SK-N-SH (cell line): ENCODE results near the gene TMEM132D. TPM values are rescaled to one million over a fixed set of nuclear protein-coding genes. Genes with fewer than 3 reads are reported as not detected.

Experiments
- CTCF ChIA-PET: fragments of 300-600, 350-600 bp; formaldehyde crosslinking; extraction: SDS; loops from one replicate; lab custom pipeline; 2021; lab: Yijun Ruan, JAX
- POLR2A ChIA-PET: fragments of 350-600 bp; sonication (Branson Sonifier 250); formaldehyde crosslinking; extraction: SDS; loops from one replicate; lab custom pipeline; 2020; ENCODE audit warnings: antibody characterized with exemption, inconsistent platforms; lab: Yijun Ruan, JAX
- DNase-seq: peaks from one replicate; pipeline ENCODE4 v3.0.0; 2012
- H2AFZ ChIP-seq: fragments of 200-600 bp; sonication (generic); 2 replicates; pipeline ENCODE4 v1.8.1; 2016; ENCODE audit warnings: antibody characterized with exemption, mild to moderate bottlenecking, low read depth
- H3F3A ChIP-seq: fragments of 200-600 bp; sonication (generic); replicated peaks from 2 replicates; pipeline ENCODE3; 2016; ENCODE audit warnings: antibody characterized with exemption, mild to moderate bottlenecking; ENCODE audit not compliant: insufficient read depth
- H3K27ac ChIP-seq, 2 experiments: fragments of 200-500 bp in 1 of 2; fragments of 200-600 bp in 1 of 2; sonication (Bioruptor generic) in 1 of 2; sonication (generic), shearing (Covaris generic) in 1 of 2; 2 replicates each; pipeline versions ENCODE4 v1.5.1 to v1.6.1; 2014 to 2016; ENCODE audit warnings: low read depth in 2 of 2, inconsistent platforms in 1 of 2, low read length in 1 of 2, mild to moderate bottlenecking in 1 of 2, mixed read lengths in 1 of 2
- H3K27me3 ChIP-seq: fragments of 200-600 bp; sonication (generic), shearing (Covaris generic); 2 replicates; pipeline ENCODE4 v1.6.1; 2016; ENCODE audit warnings: mixed run types; ENCODE audit not compliant: insufficient read depth
- H3K36me3 ChIP-seq, 2 experiments: fragments of 200-500 bp in 1 of 2; fragments of 200-600 bp in 1 of 2; sonication (Bioruptor generic) in 1 of 2; sonication (generic) in 1 of 2; replicated peaks in 1 of 2; 2 replicates each; pipeline versions ENCODE3 to v1.5.1; 2014 to 2016; ENCODE audit warnings: low read length in 1 of 2, mild to moderate bottlenecking in 1 of 2; ENCODE audit not compliant: insufficient read depth in 2 of 2, control insufficient read depth in 1 of 2
- H3K4me1 ChIP-seq, 2 experiments: fragments of 200-500 bp in 1 of 2; fragments of 200-600 bp in 1 of 2; sonication (Bioruptor generic) in 1 of 2; sonication (generic), shearing (Covaris generic) in 1 of 2; 2 replicates each; pipeline versions ENCODE4 v1.5.1 to v1.6.1; 2014 to 2016; ENCODE audit warnings: low read depth in 1 of 2, low read length in 1 of 2, mixed run types in 1 of 2; ENCODE audit not compliant: insufficient read depth in 2 of 2, control insufficient read depth in 1 of 2
- H3K4me2 ChIP-seq: fragments of 200-600 bp; sonication (generic), shearing (Covaris generic); 2 replicates; pipeline ENCODE4 v1.6.1; 2017; ENCODE audit warnings: mixed run types
- H3K4me3 ChIP-seq, 2 experiments: fragments of 200-500 bp in 1 of 2; fragments of 200-600 bp in 1 of 2; sonication (Bioruptor generic) in 1 of 2; sonication (generic), shearing (Covaris generic) in 1 of 2; 2 replicates each; pipeline versions ENCODE4 v1.5.1 to v1.8.1; 2014 to 2016; ENCODE audit warnings: low read depth in 2 of 2, inconsistent platforms in 1 of 2, low read length in 1 of 2, mild to moderate bottlenecking in 1 of 2, mixed read lengths in 1 of 2, moderate library complexity in 1 of 2
- H3K79me2 ChIP-seq: fragments of 200-600 bp; sonication (generic); 2 replicates; pipeline ENCODE4 v1.8.1; 2017; ENCODE audit warnings: mild to moderate bottlenecking; ENCODE audit not compliant: insufficient read depth
- H3K9ac ChIP-seq: fragments of 200-600 bp; sonication (generic); 2 replicates; pipeline ENCODE4 v1.6.1; 2017; ENCODE audit warnings: mixed run types
- H3K9me2 ChIP-seq: fragments of 200-600 bp; sonication (generic); 2 replicates; pipeline ENCODE4 v1.6.1; 2017; ENCODE audit warnings: mixed run types
- H3K9me3 ChIP-seq: fragments of 200-600 bp; sonication (generic); 2 replicates; pipeline ENCODE4 v1.6.1; 2017; ENCODE audit warnings: mixed run types, mild to moderate bottlenecking, moderate library complexity
- H4K20me1 ChIP-seq: fragments of 200-600 bp; sonication (generic); 2 replicates; pipeline ENCODE4 v1.6.1; 2017; ENCODE audit warnings: mild to moderate bottlenecking, mixed run types; ENCODE audit not compliant: insufficient read depth
- CTCF ChIP-seq: fragments of 200-600 bp; sonication (generic); IDR thresholded peaks from 2 replicates; pipeline ENCODE4 v1.6.1; 2017; ENCODE audit warnings: antibody characterized with exemption, mild to moderate bottlenecking, moderate library complexity
- EZH2phosphoT487 ChIP-seq: fragments of 200-600 bp; sonication (generic); IDR thresholded peaks from 2 replicates; pipeline ENCODE4 v1.6.1; 2017; ENCODE audit warnings: low read depth, mixed run types, mild to moderate bottlenecking, antibody characterized with exemption, moderate library complexity, borderline replicate concordance
- FOSL2 ChIP-seq: IDR thresholded peaks from 2 replicates; pipeline ENCODE4 v1.4.0; 2012; ENCODE audit warnings: low read depth, mild to moderate bottlenecking, moderate library complexity, borderline replicate concordance
- GABPA ChIP-seq: IDR thresholded peaks from 2 replicates; pipeline ENCODE4 v1.4.0; 2012; ENCODE audit warnings: low read depth, mild to moderate bottlenecking
- GATA2 ChIP-seq: sonication (generic); formaldehyde crosslinking; IDR thresholded peaks from 2 replicates; pipeline ENCODE4 v1.5.0; 2020; ENCODE audit warnings: mild to moderate bottlenecking, missing genetic modification reagents
- JUND ChIP-seq: IDR thresholded peaks from 2 replicates; pipeline ENCODE4 v1.4.0; 2012
- MXI1 ChIP-seq: IDR thresholded peaks from 2 replicates; pipeline ENCODE4 v1.6.1; 2012; ENCODE audit warnings: mild to moderate bottlenecking, low read depth, low read length, improper control_type of control experiment
- NFIC ChIP-seq: IDR thresholded peaks from 2 replicates; pipeline ENCODE4 v1.4.0; 2012; ENCODE audit warnings: borderline replicate concordance
- PBX3 ChIP-seq: IDR thresholded peaks from 2 replicates; pipeline ENCODE4; 2012
- RAD21 ChIP-seq: IDR thresholded peaks from 2 replicates; pipeline ENCODE4 v1.6.1; 2012; ENCODE audit warnings: mild to moderate bottlenecking, low read length
- RXRA ChIP-seq: IDR thresholded peaks from 2 replicates; pipeline ENCODE4 v1.4.0; 2012; ENCODE audit warnings: low read depth, mild to moderate bottlenecking, borderline replicate concordance
- USF1 ChIP-seq: IDR thresholded peaks from 2 replicates; pipeline ENCODE4 v1.4.0; 2012; ENCODE audit warnings: low read depth, borderline replicate concordance
- USF2 ChIP-seq: fragments of 150-350 bp; IDR thresholded peaks from 2 replicates; pipeline ENCODE4 v1.6.1; 2017; ENCODE audit warnings: antibody characterized with exemption, low read length, low read depth, borderline replicate concordance
- ZBTB33 ChIP-seq: IDR thresholded peaks from 2 replicates; pipeline ENCODE4 v1.4.0; 2012; ENCODE audit warnings: low read depth, borderline replicate concordance
- WGBS: methylation state at CpG from one replicate; pipeline ENCODE4 v1.1.6; 2017; ENCODE audit warnings: low lambda C conversion rate; 5-methylcytosine and 5-hydroxymethylcytosine counted together
- polyA plus RNA-seq, 3 experiments: library from polyadenylated mRNA; depleted of rRNA; stranded (reverse); fragments of >200 nt; gene quantifications; 2 replicates each; pipeline ENCODE4 v1.2.3, GENCODE V29; 2012

The TMEM132D gene
- polyA plus RNA-seq, 1 of the 3 experiments (the other 2 are of a cell fraction): not detected

GRCh38 chr12:129071362-129071761 is 832.5 kb downstream of the TMEM132D start:
- Histone ChIP-seq H2AFZ (no peak overlapping the region), H3K4me1 (no peaks in the 10 kb centered on the region), H3K79me2 (no peaks in the 10 kb centered on the region), H3K4me3 (no peak overlapping the region), H3K9me2 (no peaks in the 10 kb centered on the region), H3K4me2 (no peak overlapping the region), H3K36me3 (no peaks in the 10 kb centered on the region), H3F3A (no peaks in the 10 kb centered on the region), H3K9me3 (no peaks in the 10 kb centered on the region), H3K27me3 (no peaks in the 10 kb centered on the region), H4K20me1 (no peaks in the 10 kb centered on the region), H3K27ac (no peak overlapping the region), H3K9ac (no peak overlapping the region)
- POLR2A ChIA-PET: no interaction called here
- no peak for TF ChIP-seq CTCF
- TF ChIP-seq USF1: no peak
- no peak for TF ChIP-seq RAD21
- TF ChIP-seq ZBTB33: no peak
- CTCF ChIA-PET: no interaction called here
- DNase-seq: no peak
- 2% methylated on average over 4 of the region's 4 CpGs for WGBS

GRCh38 chr12:129069886-129070285 is 833.9 kb downstream of the TMEM132D start:
- no peaks in the 10 kb centered on the region for H3K27me3 ChIP-seq
- 55% methylated on average over 10 of the region's 15 CpGs for WGBS
- H4K20me1 ChIP-seq: no peaks in the 10 kb centered on the region
- H3K9me2 ChIP-seq: no peaks in the 10 kb centered on the region
- no peaks in the 10 kb centered on the region for H3K79me2 ChIP-seq
- H3K27ac ChIP-seq: no peak overlapping the region
- TF ChIP-seq GABPA (no peak), MXI1 (no peak), NFIC (no peak), EZH2phosphoT487 (no peak), FOSL2 (no peak), JUND (no peak), RXRA (no peak), GATA2 (no peak), PBX3 (no peak), ZBTB33 (no peak), USF2 (no peak), RAD21 (no peak)
- TF ChIP-seq, all 33 proteins: peak for 0
- no peak for DNase-seq
- no peak overlapping the region for H3K4me3 ChIP-seq
- H2AFZ ChIP-seq: no peak overlapping the region
- H3F3A ChIP-seq: no peaks in the 10 kb centered on the region
- no peaks in the 10 kb centered on the region for H3K9me3 ChIP-seq
- CTCF ChIA-PET: no interaction called here
- no peak overlapping the region for H3K9ac ChIP-seq
- H3K4me1 ChIP-seq: no peaks in the 10 kb centered on the region
- POLR2A ChIA-PET: no interaction called here
- H3K36me3 ChIP-seq: no peaks in the 10 kb centered on the region
- no peak overlapping the region for H3K4me2 ChIP-seq
